Karpas-422 (cell line): ENCODE results near the gene S100A1. TPM values are rescaled to one million over a fixed set of nuclear protein-coding genes. Genes with fewer than 3 reads are reported as not detected.
"Not testable (repeated sequence)": the region's sequence is repeated elsewhere in the genome, so short reads cannot be mapped to it uniquely, and the experiment has no call there.

ENCODE experiments used
- DNase-seq: peaks from one replicate; pipeline ENCODE4 v3.0.0-alpha.2; 2015
- H2AFZ ChIP-seq: fragments of 200-600 bp; sonication (generic); 2 replicates; pipeline ENCODE4 v1.6.1; 2014; ENCODE audit warnings: antibody characterized with exemption, low read length, mixed read lengths
- H3K27ac ChIP-seq: fragments of 200-600 bp; sonication (generic); 2 replicates; pipeline ENCODE4 v1.5.1; 2014; ENCODE audit warnings: mild to moderate bottlenecking, low read length, moderate library complexity
- H3K27me3 ChIP-seq: fragments of 200-600 bp; sonication (generic); 2 replicates; pipeline ENCODE4 v1.6.1; 2014; ENCODE audit warnings: low read length, mixed read lengths
- H3K36me3 ChIP-seq: fragments of 200-600 bp; sonication (generic); 2 replicates; pipeline ENCODE4 v1.6.1; 2014; ENCODE audit warnings: low read length, mixed read lengths; ENCODE audit not compliant: insufficient read depth
- H3K4me1 ChIP-seq: fragments of 200-600 bp; sonication (generic); 2 replicates; pipeline ENCODE4 v1.6.1; 2014; ENCODE audit warnings: mild to moderate bottlenecking, low read length, mixed read lengths
- H3K4me2 ChIP-seq: fragments of 200-600 bp; sonication (generic); 2 replicates; pipeline ENCODE4 v1.6.1; 2014; ENCODE audit warnings: low read length, low read depth, mild to moderate bottlenecking; ENCODE audit not compliant: poor library complexity, severe bottlenecking
- H3K4me3 ChIP-seq: fragments of 200-600 bp; sonication (generic); 2 replicates; pipeline ENCODE4 v1.5.1; 2014; ENCODE audit warnings: mild to moderate bottlenecking, antibody characterized with exemption, low read length, mixed read lengths
- H3K79me2 ChIP-seq: fragments of 200-600 bp; sonication (generic); 2 replicates; pipeline ENCODE4 v1.6.1; 2014; ENCODE audit warnings: mild to moderate bottlenecking, low read length, mixed read lengths
- H3K9ac ChIP-seq: fragments of 200-600 bp; sonication (generic); 2 replicates; pipeline ENCODE4 v1.6.0; 2014; ENCODE audit warnings: low read length
- H3K9me2 ChIP-seq: fragments of 200-600 bp; sonication (generic), shearing (Covaris generic); replicated peaks from 2 replicates; pipeline ENCODE4 v1.6.0; 2014; ENCODE audit warnings: mild to moderate bottlenecking, low read length, moderate library complexity; ENCODE audit not compliant: insufficient read depth
- H3K9me3 ChIP-seq: fragments of 300-700, 200-600 bp; sonication (generic); 2 replicates; pipeline ENCODE4 v1.6.1; 2014; ENCODE audit warnings: low read length, mixed read lengths
- H4K20me1 ChIP-seq: fragments of 200-600 bp; sonication (generic); 2 replicates; pipeline ENCODE4 v1.6.1; 2014; ENCODE audit warnings: mild to moderate bottlenecking, antibody characterized with exemption, low read length, low read depth; ENCODE audit not compliant: insufficient read depth
- total RNA-seq: library from RNA; depleted of rRNA; stranded (reverse); fragments of >200 nt; shearing (Covaris generic); gene quantifications from 2 replicates; pipeline ENCODE4 v1.2.3, GENCODE V29; 2014; ENCODE audit warnings: low replicate concordance

S100A1 gene
- total RNA-seq, 1 experiment from 2014 or later, result 15.9 TPM

GRCh38 chr1:153669606-153670005 lies 41.4 kb downstream of the S100A1 start:
- H3K9ac ChIP-seq, result peak overlapping the region; percentile 92
- H2AFZ ChIP-seq, result no peak overlapping the region
- no peaks in the 10 kb centered on the region for H3K9me2 ChIP-seq
- H3K79me2 ChIP-seq, result peaks cover 33% of the 10 kb centered on the region
- H3K9me3 ChIP-seq, result no peaks in the 10 kb centered on the region
- no peaks in the 10 kb centered on the region for H3K27me3 ChIP-seq
- H3K4me2 ChIP-seq, result peak overlapping the region; percentile 83
- H3K27ac ChIP-seq, result no peak overlapping the region; the same call in 1 of the 2 replicates
- DNase-seq, result no peak
- H3K4me1 ChIP-seq, result peaks cover 22% of the 10 kb centered on the region
- peak overlapping the region; percentile 86 for H3K4me3 ChIP-seq
- peaks cover 42% of the 10 kb centered on the region for H3K36me3 ChIP-seq
- no peaks in the 10 kb centered on the region for H4K20me1 ChIP-seq

- no peaks in the 10 kb centered on the region for H4K20me1 ChIP-seq
- peak; percentile 56 for DNase-seq
- H3K36me3 ChIP-seq, result peaks cover 35% of the 10 kb centered on the region
- no peak overlapping the region for H2AFZ ChIP-seq
- peaks cover 33% of the 10 kb centered on the region for H3K79me2 ChIP-seq
- H3K4me3 ChIP-seq, result peak overlapping the region; percentile 86
- H3K4me1 ChIP-seq, result peaks cover 22% of the 10 kb centered on the region
- peak overlapping the region; percentile 74 for H3K27ac ChIP-seq
- H3K9me3 ChIP-seq, result no peaks in the 10 kb centered on the region
- H3K9ac ChIP-seq, result peak overlapping the region; percentile 92
- H3K4me2 ChIP-seq, result peak overlapping the region; percentile 83
- H3K9me2 ChIP-seq, result no peaks in the 10 kb centered on the region
- H3K27me3 ChIP-seq, result no peaks in the 10 kb centered on the region
These were observed 42.1 kb downstream of the S100A1 start for GRCh38 chr1:153670257-153670858.

GRCh38 chr1:153670859-153671627 lies 42.8 kb downstream of the S100A1 start, which contains the start of gene ILF2:
Gene ILF2 (minus strand): TSS chr1:153670993. CDS start chr1:153670922, 71 bp downstream.
- H3K9me2 ChIP-seq, result no peaks in the 10 kb centered on the region
- H3K79me2 ChIP-seq, result peaks cover 33% of the 10 kb centered on the region
- no peaks in the 10 kb centered on the region for H3K9me3 ChIP-seq
- H3K9ac ChIP-seq, result peak within 1 kb of the TSS; percentile 92
- H3K27ac ChIP-seq, result peak within 1 kb of the TSS; percentile 74
- peaks cover 22% of the 10 kb centered on the region for H3K4me1 ChIP-seq
- peaks cover 33% of the 10 kb centered on the region for H3K36me3 ChIP-seq
- no peaks in the 10 kb centered on the region for H4K20me1 ChIP-seq
- no peaks in the 10 kb centered on the region for H3K27me3 ChIP-seq
- H2AFZ ChIP-seq, result peak within 1 kb of the TSS; percentile 99; the same call in 1 of the 2 replicates
- peak within 1 kb of the TSS; percentile 86 for H3K4me2 ChIP-seq
- DNase-seq, result peak; percentile 99
- peak within 1 kb of the TSS; percentile 86 for H3K4me3 ChIP-seq

GRCh38 chr1:153671628-153672353 lies 43.6 kb downstream of the S100A1 start:
- H4K20me1 ChIP-seq, H3K9me3 ChIP-seq, H3K9me2 ChIP-seq, H3K27me3 ChIP-seq: not testable (repeated sequence)
- Histone ChIP-seq H3K27ac (peak overlapping the region; percentile 63), H3K4me1 (peaks cover 22% of the 10 kb centered on the region), H3K79me2 (peaks cover 33% of the 10 kb centered on the region), H3K9ac (peak overlapping the region; percentile 68), H3K4me3 (peak overlapping the region; percentile 76), H2AFZ (peak overlapping the region; percentile 99), H3K4me2 (peak overlapping the region; percentile 86), H3K36me3 (peaks cover 28% of the 10 kb centered on the region)
- peak; percentile 76 for DNase-seq

GRCh38 chr1:153673511-153673910 lies 45.3 kb downstream of the S100A1 start:
- Histone ChIP-seq H3K79me2 (peaks cover 23% of the 10 kb centered on the region), H3K27ac (no peak overlapping the region), H4K20me1 (no peaks in the 10 kb centered on the region), H3K36me3 (peaks cover 10% of the 10 kb centered on the region), H3K9ac (no peak overlapping the region), H3K9me2 (no peaks in the 10 kb centered on the region), H2AFZ (no peak overlapping the region), H3K9me3 (no peaks in the 10 kb centered on the region), H3K4me3 (no peak overlapping the region), H3K27me3 (no peaks in the 10 kb centered on the region), H3K4me2 (no peak overlapping the region), H3K4me1 (peaks cover 21% of the 10 kb centered on the region)
- DNase-seq, result no peak

GRCh38 chr1:153677718-153678518 lies 49.7 kb downstream of the S100A1 start:
- Histone ChIP-seq H3K9ac (no peak overlapping the region), H3K9me3 (no peaks in the 10 kb centered on the region), H3K4me1 (peaks cover 3% of the 10 kb centered on the region; the same call in 1 of the 2 replicates), H3K36me3 (no peaks in the 10 kb centered on the region), H3K27ac (no peak overlapping the region), H3K4me3 (no peak overlapping the region), H3K79me2 (no peaks in the 10 kb centered on the region), H4K20me1 (no peaks in the 10 kb centered on the region), H2AFZ (peak overlapping the region; percentile 61; the same call in 1 of the 2 replicates), H3K4me2 (peak overlapping the region; percentile 32), H3K27me3 (no peaks in the 10 kb centered on the region), H3K9me2 (no peaks in the 10 kb centered on the region)
- peak; percentile 76 for DNase-seq

GRCh38 chr1:153678519-153679336 lies 50.5 kb downstream of the S100A1 start, which contains the start of gene NPR1:
Gene NPR1 (plus strand): TSS chr1:153678688. CDS start chr1:153679109, 421 bp downstream.
- Histone ChIP-seq H3K4me2 (peak within 1 kb of the TSS; percentile 32), H3K4me3 (no peak within 1 kb of the TSS), H3K9me3 (no peaks in the 10 kb centered on the region), H3K9ac (no peak within 1 kb of the TSS), H3K79me2 (no peaks in the 10 kb centered on the region), H3K27ac (no peak within 1 kb of the TSS), H3K27me3 (no peaks in the 10 kb centered on the region), H3K9me2 (no peaks in the 10 kb centered on the region), H3K36me3 (no peaks in the 10 kb centered on the region), H2AFZ (peak within 1 kb of the TSS; percentile 61; the same call in 1 of the 2 replicates), H3K4me1 (peaks cover 3% of the 10 kb centered on the region; the same call in 1 of the 2 replicates), H4K20me1 (no peaks in the 10 kb centered on the region)
- no peak for DNase-seq
